Ureter (tissue), 1 donor: ENCODE data around the gene DNM2. TPM values are rescaled to one million over a fixed set of nuclear protein-coding genes. Genes with fewer than 3 reads are reported as not detected.
"Not testable (repeated sequence)": the region's sequence is repeated elsewhere in the genome, so short reads cannot be mapped to it uniquely, and the experiment has no call there.

Experiments used
- DNase-seq: peaks from one replicate; pipeline ENCODE4 v3.0.0-alpha.2; 2020; ENCODE audit warnings: low spot score
- total RNA-seq: library from RNA; stranded (reverse); gene quantifications from one replicate; pipeline ENCODE4 v1.2.4, GENCODE V29; 2023
- donor health status: DM: yes; HTN: yes; CAD: no.

Gene DNM2
- 352 TPM for total RNA-seq

DNA sequence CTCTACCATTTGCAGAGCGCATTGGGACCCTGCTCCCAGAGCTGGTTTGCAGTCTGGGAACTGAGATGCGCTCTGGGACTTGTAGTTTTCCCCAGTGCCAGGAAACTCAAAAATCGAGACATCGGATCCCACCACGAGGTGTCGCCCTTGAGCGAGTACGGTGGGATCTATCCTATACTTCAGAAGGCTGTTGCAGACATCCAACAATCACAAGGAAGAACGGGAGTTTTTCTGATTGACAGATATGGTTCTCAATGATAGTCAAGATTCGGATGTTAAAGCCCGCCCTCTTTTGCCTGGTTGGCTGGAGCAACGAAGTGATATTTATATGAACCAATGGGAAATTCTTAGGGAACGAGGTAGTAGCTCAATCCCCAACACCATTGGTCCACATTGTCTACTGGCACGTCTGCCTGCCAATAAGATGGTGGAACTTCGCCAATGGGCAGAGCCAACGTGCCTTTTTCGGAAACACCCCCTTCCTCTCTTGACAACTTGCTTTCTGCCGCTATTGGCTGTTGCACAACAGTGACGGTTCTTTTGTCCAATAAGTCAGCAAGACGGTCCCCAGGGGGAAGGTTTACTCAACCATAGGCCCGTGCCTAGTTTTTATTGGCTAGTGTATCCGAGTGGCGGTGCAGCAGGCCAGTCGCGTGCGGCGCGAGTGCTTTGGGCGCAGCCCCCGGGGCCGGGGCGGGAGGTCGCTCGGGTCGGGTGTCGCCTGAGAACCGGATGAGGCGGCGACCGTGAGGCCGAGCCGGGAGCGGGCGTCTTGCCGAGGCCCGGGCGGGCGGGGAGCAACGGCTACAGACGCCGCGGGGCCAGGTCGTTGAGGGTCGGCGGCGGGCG, at the start of gene DNM2:
TSS of gene DNM2 (plus strand) at position 724 of the 849 bp plus-strand sequence. CDS start 164 bp downstream, outside the sequence.
- peak; percentile 99 for DNase-seq

DNA sequence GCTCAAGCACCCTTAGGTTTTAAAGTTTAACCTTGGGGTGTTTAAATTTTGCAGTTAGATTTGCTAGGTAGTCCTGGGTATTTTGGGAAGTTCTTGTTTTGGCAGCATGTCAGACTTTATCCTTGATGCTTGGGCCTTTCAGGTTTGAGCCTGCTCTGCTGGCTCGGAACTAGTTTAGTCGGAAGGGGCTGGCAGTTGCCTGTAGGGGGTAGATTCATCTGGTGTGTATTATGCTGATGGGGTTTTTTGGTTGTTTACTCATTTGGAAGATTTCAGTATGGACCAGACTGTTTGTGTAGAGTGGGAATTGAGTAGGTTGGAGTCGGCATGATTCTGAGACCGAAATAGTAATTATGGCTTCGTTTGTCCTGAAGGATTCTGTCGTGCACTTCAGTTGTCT, 48.6 kb upstream of the DNM2 start:
- no peak for DNase-seq

DNA sequence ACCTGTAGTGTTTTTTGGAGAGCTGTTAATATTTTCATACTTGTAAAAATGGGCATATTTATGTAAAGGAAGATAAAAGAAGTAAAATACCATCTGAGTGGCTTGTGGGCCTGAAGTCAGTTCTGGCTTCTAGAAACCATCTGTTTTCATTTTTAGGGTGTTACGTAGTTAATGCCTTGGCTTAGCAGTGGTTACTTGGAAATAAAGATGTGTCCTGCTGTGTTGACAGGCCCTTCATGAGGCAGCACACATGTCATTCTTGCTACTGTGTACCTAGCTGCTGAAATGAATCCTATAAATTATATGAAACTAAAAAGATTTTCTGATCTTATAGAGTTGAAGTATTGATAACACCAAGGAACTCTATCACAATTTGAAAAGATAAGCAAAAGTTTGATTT, 47.7 kb upstream of the DNM2 start:
- DNase-seq, result no peak

DNA sequence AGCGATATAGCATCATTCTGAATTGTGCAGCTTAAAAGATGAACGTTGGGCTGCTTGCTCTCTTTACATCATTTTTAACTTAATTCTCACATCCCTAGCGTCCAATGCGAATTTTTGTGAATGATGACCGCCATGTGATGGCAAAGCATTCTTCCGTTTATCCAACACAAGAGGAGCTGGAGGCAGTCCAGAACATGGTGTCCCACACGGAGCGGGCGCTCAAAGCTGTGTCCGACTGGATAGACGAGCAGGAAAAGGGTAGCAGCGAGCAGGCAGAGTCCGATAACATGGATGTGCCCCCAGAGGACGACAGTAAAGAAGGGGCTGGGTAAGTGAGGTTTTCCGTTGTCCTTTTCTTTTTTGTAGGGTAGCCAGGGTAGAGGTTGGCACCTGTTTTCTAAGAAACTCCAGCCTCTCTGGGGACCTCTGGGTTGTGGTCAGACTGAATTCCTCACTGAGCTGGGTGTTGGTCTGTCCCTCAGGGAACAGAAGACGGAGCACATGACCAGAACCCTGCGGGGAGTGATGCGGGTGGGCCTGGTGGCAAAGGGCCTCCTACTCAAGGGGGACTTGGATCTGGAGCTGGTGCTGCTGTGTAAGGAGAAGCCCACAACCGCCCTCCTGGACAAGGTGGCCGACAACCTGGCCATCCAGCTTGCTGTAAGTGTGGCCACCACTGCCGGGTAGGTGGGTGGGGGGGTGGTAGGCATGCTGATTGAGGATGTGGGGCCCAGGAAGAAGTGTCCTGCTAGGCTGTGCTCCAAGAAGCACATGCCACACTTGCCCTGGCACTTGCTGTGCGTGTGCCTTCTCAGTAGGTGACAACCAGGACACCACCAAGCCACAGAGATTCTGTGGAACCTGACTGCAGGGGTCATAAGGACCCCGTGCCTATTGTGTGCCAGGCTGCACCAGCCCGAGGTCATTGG, 46.7 kb upstream of the DNM2 start:
- no peak for DNase-seq

DNA sequence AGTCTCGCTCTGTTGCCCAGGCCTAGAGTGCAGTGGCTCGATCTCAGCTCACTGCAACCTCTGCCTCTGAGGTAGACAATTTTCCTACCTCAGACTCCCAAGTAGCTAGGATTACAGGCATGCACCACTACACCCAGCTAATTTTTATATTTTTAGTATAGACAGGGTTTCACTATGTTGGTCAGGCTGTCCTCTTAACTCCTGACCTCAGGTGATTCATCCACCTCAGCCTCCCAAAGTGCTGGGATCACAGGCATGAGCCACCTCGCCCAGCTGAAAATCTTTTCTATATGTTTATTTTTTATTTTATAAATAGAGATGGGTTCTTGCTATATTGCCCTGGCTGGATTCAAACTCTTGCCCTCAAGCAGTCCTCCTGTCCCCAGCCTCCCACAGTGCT, 46.0 kb upstream of the DNM2 start:
- DNase-seq, result not testable (repeated sequence)

DNA sequence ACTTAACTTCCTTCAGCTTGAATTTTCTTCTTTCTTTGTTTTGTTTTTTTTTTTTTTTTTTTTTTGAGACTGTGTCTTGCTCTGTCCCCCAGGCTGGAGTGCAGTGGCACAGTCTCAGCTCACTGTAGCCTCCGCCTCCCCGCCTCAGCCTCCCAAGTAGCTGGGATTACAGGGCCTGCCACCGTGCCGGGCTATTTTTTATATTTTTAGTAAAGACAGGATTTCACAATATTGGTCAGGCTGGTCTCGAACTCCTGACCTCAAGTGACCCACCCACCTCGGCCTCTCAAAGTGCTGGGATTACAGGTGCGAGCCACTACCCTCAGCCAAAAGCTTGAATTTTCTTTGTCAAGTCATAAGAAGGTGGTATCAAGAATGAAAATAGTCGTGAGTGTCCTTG, 42.7 kb upstream of the DNM2 start:
- DNase-seq, result not testable (repeated sequence)

DNA sequence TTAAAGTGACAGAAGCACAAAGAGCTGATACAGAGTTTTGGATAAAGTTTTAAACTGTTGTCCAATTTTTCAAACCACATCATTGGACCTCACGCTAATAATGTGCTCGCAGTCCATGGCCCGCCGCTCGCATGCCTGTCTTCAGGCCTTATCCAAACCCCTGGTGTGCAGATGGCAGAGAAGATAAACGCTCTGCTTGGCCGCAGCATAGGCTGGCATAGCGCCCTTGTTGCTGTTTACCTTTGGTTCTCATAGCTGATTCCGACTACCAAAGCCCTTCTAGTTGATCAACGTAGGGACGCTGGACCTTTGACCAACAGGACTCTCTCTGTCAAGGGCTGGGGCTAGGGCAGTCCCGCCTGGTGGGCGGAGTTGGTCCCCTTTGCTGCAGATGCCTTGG, 40.1 kb upstream of the DNM2 start:
- DNase-seq, result no peak

DNA sequence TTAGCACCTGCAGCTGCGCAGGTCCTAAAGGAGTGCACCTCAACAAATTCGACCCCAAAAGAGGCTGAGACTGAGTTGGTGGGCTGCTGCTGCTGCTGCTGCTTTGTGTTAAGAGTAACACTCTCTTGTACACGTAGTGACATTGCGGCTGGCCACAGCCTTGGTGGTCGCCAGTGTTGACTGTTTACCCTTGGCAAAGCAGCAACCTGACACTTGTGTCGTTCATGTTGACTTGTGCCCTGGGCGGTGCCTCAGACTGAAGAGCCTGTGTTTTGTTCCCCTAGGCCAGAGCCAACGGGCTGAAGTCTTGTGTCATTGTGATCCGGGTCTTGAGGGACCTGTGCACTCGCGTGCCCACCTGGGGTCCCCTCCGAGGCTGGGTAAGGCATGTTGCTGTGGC, 39.1 kb upstream of the DNM2 start:
- no peak for DNase-seq

DNA sequence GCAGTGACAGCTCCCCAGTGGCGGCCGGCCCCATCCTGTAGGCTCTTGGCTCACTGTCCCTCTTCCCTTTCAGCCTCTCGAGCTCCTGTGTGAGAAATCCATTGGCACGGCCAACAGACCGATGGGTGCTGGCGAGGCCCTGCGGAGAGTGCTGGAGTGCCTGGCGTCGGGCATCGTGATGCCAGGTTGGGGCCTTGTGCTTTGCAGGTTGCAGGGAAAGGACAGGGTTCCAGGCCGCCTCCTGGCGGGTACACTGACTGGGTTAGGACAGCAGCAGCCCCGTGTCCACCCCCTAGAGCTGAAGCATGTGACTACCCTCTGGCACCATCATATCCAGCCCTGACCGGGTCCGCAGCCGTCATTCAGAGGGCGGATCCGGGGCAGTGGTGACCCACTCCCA, 38.1 kb upstream of the DNM2 start:
- DNase-seq, result no peak

DNA sequence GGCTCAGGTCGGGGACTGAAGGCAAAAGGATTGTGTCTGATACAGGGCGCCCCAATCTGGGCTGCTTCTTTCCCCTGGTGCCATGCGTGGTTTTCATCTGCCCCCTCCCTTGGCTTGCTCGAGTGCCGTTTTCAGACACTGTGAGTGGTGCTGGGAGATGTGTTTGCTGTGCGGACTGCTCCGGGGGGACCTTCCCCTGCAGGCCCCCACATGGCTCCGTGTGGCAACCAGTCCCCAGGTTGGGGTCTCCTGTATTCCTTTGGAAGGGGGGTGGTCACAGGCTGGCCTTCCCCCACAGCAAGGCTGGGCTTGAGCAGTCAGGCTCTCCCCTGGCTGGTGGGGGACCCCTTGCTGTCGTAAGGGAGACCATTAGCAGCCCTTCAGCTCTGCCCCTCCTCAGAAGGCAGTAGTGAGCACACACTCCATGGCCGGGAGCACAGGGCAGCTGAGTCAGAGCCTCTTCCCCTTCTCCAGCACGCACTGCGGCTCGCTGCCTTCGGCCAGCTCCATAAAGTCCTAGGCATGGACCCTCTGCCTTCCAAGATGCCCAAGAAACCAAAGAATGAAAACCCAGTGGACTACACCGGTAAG, 37.2 kb upstream of the DNM2 start:
- no peak for DNase-seq

DNA sequence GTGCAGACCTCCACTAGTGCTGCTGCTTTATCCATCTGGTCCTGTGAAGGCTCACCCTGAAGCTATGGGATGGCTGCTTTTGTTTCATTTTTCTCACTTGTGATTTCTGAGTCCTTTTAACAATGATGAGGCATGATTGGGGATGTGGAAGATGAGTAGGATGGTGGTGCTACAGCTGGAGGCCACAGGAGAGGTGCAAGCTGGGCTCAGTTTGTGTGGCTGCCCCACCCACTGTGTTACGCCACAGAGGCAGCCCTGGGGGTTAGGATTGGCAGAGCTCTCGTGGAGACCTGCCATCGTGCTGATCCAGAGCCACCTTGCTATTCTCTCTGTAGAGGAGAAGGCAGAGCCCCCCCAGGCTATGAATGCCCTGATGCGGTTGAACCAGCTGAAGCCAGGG, 36.2 kb upstream of the DNM2 start:
- no peak for DNase-seq

DNA sequence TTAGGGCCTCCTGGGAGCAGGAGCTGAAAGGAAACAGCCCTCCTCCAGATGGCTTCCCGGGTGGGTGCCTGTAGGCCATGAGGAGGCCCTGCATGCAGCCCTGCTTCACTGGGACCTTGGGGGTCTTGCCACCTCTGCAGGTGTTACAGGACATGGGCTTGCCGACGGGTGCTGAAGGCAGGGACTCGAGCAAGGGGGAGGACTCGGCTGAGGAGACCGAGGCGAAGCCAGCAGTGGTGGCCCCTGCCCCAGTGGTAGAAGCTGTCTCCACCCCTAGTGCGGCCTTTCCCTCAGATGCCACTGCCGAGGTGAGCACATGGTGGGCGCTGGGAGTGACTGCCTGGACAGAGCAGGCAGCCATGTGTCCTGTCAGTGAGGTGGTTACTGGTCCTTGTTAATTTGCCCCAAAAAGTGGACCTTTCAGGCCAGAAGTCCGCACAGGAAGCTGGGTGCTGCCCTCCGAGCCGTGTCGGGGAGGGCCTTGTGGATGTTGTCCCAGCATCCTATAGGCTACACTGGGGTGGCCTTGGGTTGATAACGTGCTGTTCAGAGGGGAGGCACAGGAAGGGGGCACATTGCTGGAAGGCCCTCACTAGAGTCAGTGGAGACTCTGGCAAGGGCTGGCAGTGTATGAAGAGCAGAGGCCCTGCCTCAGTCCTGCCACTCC, 35.3 kb upstream of the DNM2 start:
- DNase-seq, result no peak

DNA sequence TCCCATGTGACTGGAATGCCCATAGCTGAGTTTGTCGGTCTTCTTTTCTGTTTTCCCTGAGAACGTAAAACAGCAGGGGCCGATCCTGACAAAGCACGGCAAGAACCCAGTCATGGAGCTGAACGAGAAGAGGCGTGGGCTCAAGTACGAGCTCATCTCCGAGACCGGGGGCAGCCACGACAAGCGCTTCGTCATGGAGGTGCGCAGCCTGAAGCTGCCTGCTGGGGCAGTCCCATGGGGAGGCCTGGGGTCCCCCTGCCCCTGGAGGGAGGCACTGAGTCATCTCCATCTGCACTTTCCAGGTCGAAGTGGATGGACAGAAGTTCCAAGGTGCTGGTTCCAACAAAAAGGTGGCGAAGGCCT, 34.8 kb upstream of the DNM2 start:
- DNase-seq, result no peak

DNA sequence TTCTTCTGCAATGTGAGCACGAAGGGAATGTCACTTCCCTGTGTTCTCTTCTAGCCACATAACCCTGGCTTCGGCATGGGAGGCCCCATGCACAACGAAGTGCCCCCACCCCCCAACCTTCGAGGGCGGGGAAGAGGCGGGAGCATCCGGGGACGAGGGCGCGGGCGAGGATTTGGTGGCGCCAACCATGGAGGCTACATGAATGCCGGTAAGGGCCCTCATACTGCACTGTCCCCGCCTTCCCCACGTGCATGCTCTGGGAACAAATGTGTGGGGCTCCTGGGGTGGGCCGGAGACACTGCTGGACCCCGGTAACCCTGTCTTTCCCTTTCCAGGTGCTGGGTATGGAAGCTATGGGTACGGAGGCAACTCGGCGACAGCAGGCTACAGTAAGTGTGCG, 34.3 kb upstream of the DNM2 start:
- DNase-seq, result no peak

DNA sequence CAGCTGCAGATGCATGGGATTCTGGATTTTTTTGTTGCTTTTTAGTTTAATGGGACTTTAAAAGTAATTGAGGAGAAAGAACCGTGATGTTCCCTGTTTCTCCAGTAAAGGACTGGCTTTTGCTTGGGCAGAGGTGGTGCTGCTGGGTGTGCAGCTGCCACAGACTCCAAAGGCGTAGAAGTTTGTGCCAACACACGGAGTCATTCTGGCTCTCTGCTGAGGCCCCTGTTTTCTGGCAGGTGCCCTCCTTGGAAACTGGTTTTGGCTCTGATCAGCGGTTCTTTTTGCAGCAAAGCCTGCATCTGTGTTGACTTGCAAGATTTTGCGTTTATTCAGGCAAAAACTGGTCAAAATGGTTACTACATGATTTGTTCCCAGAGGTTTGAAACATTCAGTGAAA, 32.7 kb upstream of the DNM2 start:
- DNase-seq, result no peak

DNA sequence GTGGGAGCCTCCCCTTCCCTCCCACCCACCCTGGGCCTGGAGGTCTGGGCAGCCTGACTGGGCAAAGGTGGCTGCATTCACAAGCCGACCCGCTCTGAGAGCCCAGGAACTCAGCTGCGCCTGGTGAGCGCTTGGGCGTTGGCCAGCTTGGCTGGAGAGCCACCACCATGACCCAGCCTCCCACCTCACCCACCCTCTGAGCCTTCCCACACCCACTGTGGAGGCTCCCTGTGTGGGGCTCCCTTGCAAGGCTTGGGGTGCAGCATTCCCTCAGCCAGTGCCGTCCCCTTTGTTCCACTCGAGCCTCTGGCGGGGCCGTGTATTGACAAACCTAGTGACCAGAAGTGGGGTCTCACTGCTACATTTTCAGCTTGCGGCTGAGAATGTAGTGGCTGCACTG, 31.7 kb upstream of the DNM2 start:
- DNase-seq, result no peak

DNA sequence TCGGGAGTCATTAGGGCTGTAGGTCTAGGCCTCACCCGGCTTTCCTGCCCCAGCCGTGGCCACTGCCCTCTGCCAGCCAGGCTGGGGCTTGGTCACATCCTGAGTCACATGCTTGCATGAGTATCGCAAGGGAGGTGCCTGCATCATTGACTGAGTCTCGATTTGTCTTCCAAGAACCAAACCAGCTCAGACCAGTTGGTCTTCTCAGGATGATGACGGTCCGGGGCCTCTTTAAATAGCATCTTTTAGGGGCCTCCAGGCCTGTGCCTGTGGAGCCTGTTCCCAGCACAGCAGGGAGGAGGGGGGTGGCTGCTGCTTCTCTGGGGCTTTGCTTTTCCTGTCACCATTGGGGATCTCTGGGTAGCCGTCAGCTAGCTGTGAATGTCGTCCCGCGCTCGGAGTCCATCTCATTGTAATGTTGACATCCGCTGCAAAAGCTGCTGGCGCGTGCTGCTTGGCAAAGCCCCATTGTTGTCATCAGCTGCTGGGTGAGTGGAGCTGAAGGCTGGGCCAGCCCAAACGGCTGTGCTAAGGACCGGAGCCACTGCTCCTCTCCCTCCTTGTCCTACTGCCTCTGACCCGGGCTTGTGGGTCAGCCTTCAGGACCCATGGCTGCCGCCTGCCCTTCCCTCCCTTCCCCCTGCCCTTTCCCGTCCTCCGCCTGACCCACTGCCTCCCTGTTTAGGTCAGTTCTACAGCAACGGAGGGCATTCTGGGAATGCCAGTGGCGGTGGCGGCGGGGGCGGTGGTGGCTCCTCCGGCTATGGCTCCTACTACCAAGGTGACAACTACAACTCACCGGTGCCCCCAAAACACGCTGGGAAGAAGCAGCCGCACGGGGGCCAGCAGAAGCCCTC, 31.0 kb upstream of the DNM2 start:
- DNase-seq, result no peak

DNA sequence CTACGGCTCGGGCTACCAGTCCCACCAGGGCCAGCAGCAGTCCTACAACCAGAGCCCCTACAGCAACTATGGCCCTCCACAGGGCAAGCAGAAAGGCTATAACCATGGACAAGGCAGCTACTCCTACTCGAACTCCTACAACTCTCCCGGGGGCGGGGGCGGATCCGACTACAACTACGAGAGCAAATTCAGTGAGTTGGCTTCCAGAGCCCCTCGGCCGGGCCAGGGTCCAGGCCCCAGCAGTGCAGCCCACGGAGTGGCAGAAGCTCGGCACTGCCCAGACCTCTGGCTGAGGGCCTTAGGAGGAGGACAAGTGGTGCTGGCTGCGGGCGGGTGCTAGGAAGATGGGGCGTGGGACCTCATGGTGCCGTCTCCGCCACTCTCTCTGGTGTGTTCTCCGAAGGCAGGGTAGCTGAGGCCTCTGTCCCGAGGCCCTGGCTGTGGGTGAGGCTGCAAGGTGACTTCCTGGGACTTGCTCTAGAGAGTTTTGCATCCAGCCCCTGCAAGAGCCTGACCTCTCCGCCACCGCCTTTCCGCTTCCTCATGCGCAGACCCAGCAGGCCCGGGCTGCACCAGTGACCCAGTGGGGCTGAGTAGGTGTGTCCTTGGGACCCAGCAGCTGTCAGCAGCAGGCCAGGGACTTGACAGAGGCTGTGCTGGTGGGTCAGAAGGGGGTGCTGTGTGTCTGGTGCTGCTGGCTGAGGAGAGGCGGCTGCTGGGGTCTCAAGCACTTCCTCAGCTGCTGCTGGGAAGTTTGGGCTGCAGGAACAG, 30.2 kb upstream of the DNM2 start:
- no peak for DNase-seq

DNA sequence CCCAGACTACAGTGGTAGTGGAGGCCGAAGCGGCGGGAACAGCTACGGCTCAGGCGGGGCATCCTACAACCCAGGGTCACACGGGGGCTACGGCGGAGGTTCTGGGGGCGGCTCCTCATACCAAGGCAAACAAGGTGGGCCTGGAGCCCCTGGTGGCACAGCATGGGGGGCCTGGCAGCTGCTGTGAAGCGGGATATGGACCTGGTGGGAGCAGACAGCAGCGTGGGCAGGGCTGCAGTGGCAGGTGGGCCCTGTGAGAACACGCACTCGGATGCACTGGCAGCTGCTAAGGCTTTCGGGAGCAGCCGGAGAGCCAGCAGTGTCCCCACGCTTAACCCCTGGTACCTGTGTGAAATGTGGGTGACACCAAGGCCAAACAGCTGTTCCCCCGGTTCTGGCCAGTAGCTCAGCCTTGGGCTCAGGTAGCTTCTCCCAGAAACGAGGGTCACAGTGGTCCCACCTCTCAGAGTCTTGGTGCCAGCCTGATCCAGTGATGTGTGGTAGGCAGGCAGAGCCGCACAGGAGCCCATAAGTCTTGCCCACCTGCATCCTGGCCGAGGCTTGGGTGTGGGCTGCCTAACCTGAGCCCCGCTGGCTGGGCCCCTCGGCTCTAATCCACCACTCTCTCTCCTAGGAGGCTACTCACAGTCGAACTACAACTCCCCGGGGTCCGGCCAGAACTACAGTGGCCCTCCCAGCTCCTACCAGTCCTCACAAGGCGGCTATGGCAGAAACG, 29.2 kb upstream of the DNM2 start:
- no peak for DNase-seq
